ENCODE measurements around the gene TBX20. TPM values are rescaled to one million over a fixed set of nuclear protein-coding genes. Genes with fewer than 3 reads are reported as not detected.

Gene TBX20
- total RNA-seq (under 1 TPM in 1 of 2 experiments, not detected in 1; 0.17 TPM), total RNA-seq (0 to 0.54 (median 0.11) reads per million in 172 experiments)
- 0.08 TPM for polyA plus RNA-seq (2013, experiment 1 of 2)
- 0.04 TPM for polyA plus RNA-seq (2013, experiment 2 of 2)

DNA sequence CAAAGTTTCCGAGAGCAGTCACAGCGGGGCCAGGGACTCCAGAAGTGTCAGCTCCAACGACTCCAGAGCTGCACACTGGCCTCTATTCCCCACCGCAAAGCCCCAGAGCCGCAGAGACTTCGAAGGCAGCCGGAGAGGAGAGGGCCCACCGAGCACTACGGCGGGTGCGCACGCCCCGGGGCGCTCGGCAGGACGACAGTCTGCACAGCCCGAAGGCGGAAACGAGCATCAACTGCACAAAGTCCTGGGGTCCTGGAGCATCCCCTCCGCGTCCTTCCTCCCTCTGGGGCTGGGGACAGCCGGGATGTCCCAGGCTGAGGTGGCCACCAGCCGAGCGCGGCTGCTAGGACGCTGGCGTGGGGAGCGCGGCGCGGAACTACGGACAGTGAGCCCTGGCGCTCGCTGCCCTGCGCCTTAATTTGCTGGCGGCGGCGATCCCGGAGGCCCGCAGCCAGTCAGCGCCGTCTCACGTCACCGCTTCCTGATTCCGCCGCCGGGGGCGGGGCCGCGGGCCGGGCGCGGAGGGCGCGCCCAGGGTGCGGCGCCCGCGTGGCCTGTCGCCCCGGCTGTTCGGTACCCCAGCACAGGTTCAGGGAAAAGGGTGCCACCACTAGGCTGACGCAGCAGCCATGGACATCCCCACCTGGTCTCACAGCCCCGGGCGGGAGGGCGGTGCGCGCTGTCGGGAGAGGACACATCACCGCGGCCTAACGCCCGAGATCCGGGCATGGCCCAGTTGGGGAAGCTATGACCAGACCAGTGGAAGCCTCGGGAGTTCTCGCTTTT is at the start of gene TBX20:
TSS of gene TBX20 (minus strand) at position 391 of the 786 bp plus-strand sequence. CDS start 480 bp downstream, outside the sequence.
- Histone ChIP-seq H3K27me3 (ENCODE audit: control insufficient read depth in 1 of 2, insufficient read depth in 2 of 2, low read length in 2 of 2) (peaks cover 85 to 99% of the 10 kb centered on the region in 2 experiments), H3K4me3 (ENCODE audit: low read length) (peak within 1 kb of the TSS; percentile 42), H3K36me3 (ENCODE audit: insufficient read depth, low read length) (no peaks in the 10 kb centered on the region), H3K4me1 (ENCODE audit: insufficient read depth, low read length) (peaks cover 13% of the 10 kb centered on the region), H3K9me3 (ENCODE audit: control insufficient read depth in 1 of 2, insufficient read depth in 1 of 2, low read length in 2 of 2) (peaks cover 21 to 55% of the 10 kb centered on the region in 2 experiments), H3K27ac (ENCODE audit: low read depth in 1 of 2, low read length in 2 of 2) (no peak within 1 kb of the TSS)
- Mint-ChIP-seq H3K27me3 (peaks cover 89% of the 10 kb centered on the region), H3K4me3 (peak within 1 kb of the TSS; percentile 42), H3K9me3 (peaks cover 4% of the 10 kb centered on the region), H3K27ac (no peak within 1 kb of the TSS), H3K36me3 (ENCODE audit: low read depth) (no peaks in the 10 kb centered on the region), H3K4me1 (ENCODE audit: low read depth) (peaks cover 19% of the 10 kb centered on the region)
- ATAC-seq (ENCODE audit: poor library complexity), result peak; percentile 46
- CTCF ChIA-PET, result no interaction called here
- DNase-seq, result peak in 4 of 14 experiments; percentile 3 to 41 (median 37)
- intact Hi-C loops (cut with DNase I, micrococcal nuclease), result no loop called here
- POLR2A ChIA-PET, result no interaction called here
- TF ChIP-seq CTCF (IDR thresholded peaks at IDR 0.05), result no peak

- peaks cover 35% of the 10 kb centered on the region for H3K27me3 Mint-ChIP-seq
- no peaks in the 10 kb centered on the region for H3K36me3 Mint-ChIP-seq (ENCODE audit: low read depth)
- H3K4me1 ChIP-seq (ENCODE audit: insufficient read depth, low read length), result no peaks in the 10 kb centered on the region
- DNase-seq, result no peak
- peaks cover 0 to 6% of the 10 kb centered on the region in 2 experiments for H3K9me3 ChIP-seq (ENCODE audit: control insufficient read depth in 1 of 2, insufficient read depth in 1 of 2, low read length in 2 of 2)
- no peaks in the 10 kb centered on the region for H3K36me3 ChIP-seq (ENCODE audit: insufficient read depth, low read length)
- no peak overlapping the region for H3K4me3 ChIP-seq (ENCODE audit: low read length)
- no peaks in the 10 kb centered on the region for H3K4me1 Mint-ChIP-seq (ENCODE audit: low read depth)
- intact Hi-C loops (cut with DNase I, micrococcal nuclease), result no loop called here
- H3K27me3 ChIP-seq (ENCODE audit: control insufficient read depth in 1 of 2, insufficient read depth in 2 of 2, low read length in 2 of 2), result no peaks in the 10 kb centered on the region
- H3K27ac ChIP-seq (ENCODE audit: low read depth in 1 of 2, low read length in 2 of 2), result no peak overlapping the region
- ChIA-PET POLR2A (no interaction called here), CTCF (no interaction called here)
- ATAC-seq (ENCODE audit: poor library complexity), result no peak
- H3K27ac Mint-ChIP-seq, result no peak overlapping the region
- peaks cover 7% of the 10 kb centered on the region for H3K9me3 Mint-ChIP-seq
- H3K4me3 Mint-ChIP-seq, result no peak overlapping the region
- no peak for TF ChIP-seq CTCF (IDR thresholded peaks at IDR 0.05)
Measured at GRCh38 chr7:35289376-35289775, 35.5 kb upstream of the TBX20 start.

DNA sequence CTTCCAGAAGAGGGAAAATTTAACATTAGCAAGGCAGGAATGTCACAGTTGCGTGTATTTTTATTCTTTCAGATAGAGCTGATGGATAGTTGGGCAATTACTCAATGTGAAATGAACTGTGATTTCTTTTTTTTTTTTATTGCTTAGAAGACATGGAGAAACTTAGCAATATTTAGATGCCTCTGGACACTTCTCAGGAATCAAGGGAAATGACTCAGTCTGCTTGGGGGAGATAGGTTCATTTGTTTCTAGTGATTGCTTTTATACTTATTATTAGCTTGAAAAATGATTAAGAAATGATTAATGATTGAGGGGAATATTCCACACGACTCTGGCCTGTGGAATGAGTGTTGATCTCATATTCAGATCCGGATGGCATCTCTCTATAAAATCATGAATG is 33.1 kb upstream of the TBX20 start:
- H3K9me3 Mint-ChIP-seq, result peaks cover 5% of the 10 kb centered on the region
- H3K27me3 Mint-ChIP-seq, result peaks cover 37% of the 10 kb centered on the region
- no peaks in the 10 kb centered on the region for H3K4me1 Mint-ChIP-seq (ENCODE audit: low read depth)
- H3K27ac ChIP-seq (ENCODE audit: low read depth in 1 of 2, low read length in 2 of 2), result no peak overlapping the region
- peaks cover 0 to 6% of the 10 kb centered on the region in 2 experiments for H3K9me3 ChIP-seq (ENCODE audit: control insufficient read depth in 1 of 2, insufficient read depth in 1 of 2, low read length in 2 of 2)
- no peaks in the 10 kb centered on the region for H3K36me3 ChIP-seq (ENCODE audit: insufficient read depth, low read length)
- ChIA-PET CTCF (no interaction called here), POLR2A (no interaction called here)
- no peak for ATAC-seq (ENCODE audit: poor library complexity)
- H3K27ac Mint-ChIP-seq, result no peak overlapping the region
- intact Hi-C loops (cut with DNase I, micrococcal nuclease), result no loop called here
- H3K4me1 ChIP-seq (ENCODE audit: insufficient read depth, low read length), result no peaks in the 10 kb centered on the region
- H3K4me3 Mint-ChIP-seq, result no peak overlapping the region
- TF ChIP-seq CTCF (IDR thresholded peaks at IDR 0.05), result no peak
- no peaks in the 10 kb centered on the region for H3K36me3 Mint-ChIP-seq (ENCODE audit: low read depth)
- H3K4me3 ChIP-seq (ENCODE audit: low read length), result no peak overlapping the region
- no peaks in the 10 kb centered on the region for H3K27me3 ChIP-seq (ENCODE audit: control insufficient read depth in 1 of 2, insufficient read depth in 2 of 2, low read length in 2 of 2)
- no peak for DNase-seq
